Testis (tissue), 2 donors: ENCODE results near the gene GPRC5C.

Source experiments
- CTCF ChIP-seq, 3 experiments: fragments of 450-650 bp in 2 of 3; fragments of 200-600 bp in 1 of 3; sonication (generic) in 1 of 3; IDR thresholded peaks; one replicate each; pipeline ENCODE4 v1.5.1; 2016 to 2019; ENCODE audit warnings: antibody characterized with exemption in 3 of 3, mild to moderate bottlenecking in 2 of 3, moderate library complexity in 1 of 3
- POLR2A ChIP-seq: fragments of 450-650 bp; IDR thresholded peaks from one replicate; pipeline ENCODE4 v1.6.1; 2017; ENCODE audit warnings: antibody characterized with exemption, mild to moderate bottlenecking, moderate library complexity

DNA sequence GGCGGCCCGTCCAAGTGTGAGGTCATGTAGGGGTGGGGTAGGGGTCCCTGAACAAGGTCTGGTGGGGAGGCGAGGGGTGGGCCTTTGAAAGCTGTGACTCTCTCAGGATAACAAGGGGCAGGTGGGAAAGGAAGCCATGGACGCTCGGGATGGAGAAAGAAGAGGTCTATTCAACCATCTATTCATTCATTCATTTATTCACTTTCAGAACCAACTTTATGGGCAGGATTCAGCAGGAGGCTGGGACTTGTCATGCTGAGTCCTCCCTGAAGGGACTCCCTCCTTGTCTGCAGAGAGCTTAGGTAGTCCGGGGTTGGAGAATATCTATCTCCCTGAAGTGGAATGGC, 25.9 kb downstream of the GPRC5C start:
- no peak for TF ChIP-seq CTCF (IDR thresholded peaks at IDR 0.05)
- no peak for TF ChIP-seq POLR2A
